ENCODE data around the gene CEBPG.

CEBPG gene

GRCh38 chr19:33401683-33402420, 28.3 kb downstream of the CEBPG start:
- no peak overlapping the region for H3K4me3 ChIP-seq (ENCODE audit: low read depth, low read length)
- TF ChIP-seq CTCF (IDR thresholded peaks at IDR 0.05; ENCODE audit: low read depth, low read length), result no peak

GRCh38 chr19:33402421-33403220, 29.1 kb downstream of the CEBPG start:
- TF ChIP-seq CTCF (IDR thresholded peaks at IDR 0.05; ENCODE audit: low read depth, low read length), result no peak
- no peak overlapping the region for H3K4me3 ChIP-seq (ENCODE audit: low read depth, low read length)

GRCh38 chr19:33403221-33403972, 29.9 kb downstream of the CEBPG start:
- no peak for TF ChIP-seq CTCF (IDR thresholded peaks at IDR 0.05; ENCODE audit: low read depth, low read length)
- H3K4me3 ChIP-seq (ENCODE audit: low read depth, low read length), result no peak overlapping the region

GRCh38 chr19:33403973-33404304, 30.4 kb downstream of the CEBPG start:
- TF ChIP-seq CTCF (IDR thresholded peaks at IDR 0.05; ENCODE audit: low read depth, low read length), result no peak
- H3K4me3 ChIP-seq (ENCODE audit: low read depth, low read length), result no peak overlapping the region

- no peak for TF ChIP-seq CTCF (IDR thresholded peaks at IDR 0.05; ENCODE audit: low read depth, low read length)
Observed at GRCh38 chr19:33404506-33405253, 31.2 kb downstream of the CEBPG start.

GRCh38 chr19:33405254-33405552, 31.7 kb downstream of the CEBPG start:
- TF ChIP-seq CTCF (IDR thresholded peaks at IDR 0.05; ENCODE audit: low read depth, low read length), result no peak
- H3K4me3 ChIP-seq (ENCODE audit: low read depth, low read length), result no peak overlapping the region

More at GRCh38 chr19:33404506-33405253, 31.2 kb downstream of the CEBPG start:
- H3K4me3 ChIP-seq (ENCODE audit: low read depth, low read length), result no peak overlapping the region
